HG02884 (cell line): Measurements from ENCODE around the gene ADGRA1.
"Not testable (repeated sequence)": the region's sequence is repeated elsewhere in the genome, so short reads cannot be mapped to it uniquely, and the experiment has no call there.

Source experiments
- ATAC-seq: cut with Tn5 transposase; IDR thresholded peaks from one replicate; pipeline ENCODE4 v1.9.1; 2021; ENCODE audit warnings: mild to moderate bottlenecking, moderate library complexity; ENCODE audit not compliant: unreplicated experiment

ADGRA1 gene

GRCh38 chr10:133087679-133088178 is at the start of gene ADGRA1:
Gene ADGRA1 (plus strand): TSS chr10:133087924. CDS start chr10:133088910, 986 bp downstream.
- no peak for ATAC-seq

GRCh38 chr10:133038036-133038823 is 49.5 kb upstream of the ADGRA1 start:
- ATAC-seq, result no peak

GRCh38 chr10:133039107-133039802 is 48.5 kb upstream of the ADGRA1 start:
- ATAC-seq, result no peak

- ATAC-seq, result no peak
Observed at GRCh38 chr10:133039803-133040165, 47.9 kb upstream of the ADGRA1 start.

- no peak for ATAC-seq
Observed at GRCh38 chr10:133040198-133040597, 47.5 kb upstream of the ADGRA1 start.

- no peak for ATAC-seq
Observed at GRCh38 chr10:133041101-133041500, 46.6 kb upstream of the ADGRA1 start.

GRCh38 chr10:133042061-133042460 is 45.7 kb upstream of the ADGRA1 start:
- ATAC-seq, result no peak

- ATAC-seq, result no peak
Observed at GRCh38 chr10:133042816-133043215, 44.9 kb upstream of the ADGRA1 start.

GRCh38 chr10:133043541-133044225 is 44.0 kb upstream of the ADGRA1 start:
- ATAC-seq, result no peak

GRCh38 chr10:133044401-133044811 is 43.3 kb upstream of the ADGRA1 start:
- no peak for ATAC-seq

GRCh38 chr10:133045556-133046389 is 42.0 kb upstream of the ADGRA1 start:
- ATAC-seq, result no peak

GRCh38 chr10:133046390-133046765 is 41.3 kb upstream of the ADGRA1 start:
- no peak for ATAC-seq

GRCh38 chr10:133047526-133048123 is 40.1 kb upstream of the ADGRA1 start:
- ATAC-seq, result no peak

- ATAC-seq, result no peak
Observed at GRCh38 chr10:133048266-133048665, 39.5 kb upstream of the ADGRA1 start.

- ATAC-seq, result no peak
Observed at GRCh38 chr10:133048926-133049325, 38.8 kb upstream of the ADGRA1 start.

GRCh38 chr10:133049639-133050038 is 38.1 kb upstream of the ADGRA1 start:
- no peak for ATAC-seq

- ATAC-seq, result no peak
Observed at GRCh38 chr10:133050371-133050770, 37.4 kb upstream of the ADGRA1 start.

GRCh38 chr10:133052076-133052475 is 35.6 kb upstream of the ADGRA1 start:
- ATAC-seq, result no peak

GRCh38 chr10:133053527-133054133 is 34.1 kb upstream of the ADGRA1 start:
- not testable (repeated sequence) for ATAC-seq

- ATAC-seq, result no peak
Observed at GRCh38 chr10:133055470-133055869, 32.3 kb upstream of the ADGRA1 start.
